ENCODE measurements around the gene RAB3B. TPM values are rescaled to one million over a fixed set of nuclear protein-coding genes. Genes with fewer than 3 reads are reported as not detected.

RAB3B gene, protein sequence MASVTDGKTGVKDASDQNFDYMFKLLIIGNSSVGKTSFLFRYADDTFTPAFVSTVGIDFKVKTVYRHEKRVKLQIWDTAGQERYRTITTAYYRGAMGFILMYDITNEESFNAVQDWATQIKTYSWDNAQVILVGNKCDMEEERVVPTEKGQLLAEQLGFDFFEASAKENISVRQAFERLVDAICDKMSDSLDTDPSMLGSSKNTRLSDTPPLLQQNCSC
- total RNA-seq = 0.06 and 0.15 TPM in 2 replicates

DNA sequence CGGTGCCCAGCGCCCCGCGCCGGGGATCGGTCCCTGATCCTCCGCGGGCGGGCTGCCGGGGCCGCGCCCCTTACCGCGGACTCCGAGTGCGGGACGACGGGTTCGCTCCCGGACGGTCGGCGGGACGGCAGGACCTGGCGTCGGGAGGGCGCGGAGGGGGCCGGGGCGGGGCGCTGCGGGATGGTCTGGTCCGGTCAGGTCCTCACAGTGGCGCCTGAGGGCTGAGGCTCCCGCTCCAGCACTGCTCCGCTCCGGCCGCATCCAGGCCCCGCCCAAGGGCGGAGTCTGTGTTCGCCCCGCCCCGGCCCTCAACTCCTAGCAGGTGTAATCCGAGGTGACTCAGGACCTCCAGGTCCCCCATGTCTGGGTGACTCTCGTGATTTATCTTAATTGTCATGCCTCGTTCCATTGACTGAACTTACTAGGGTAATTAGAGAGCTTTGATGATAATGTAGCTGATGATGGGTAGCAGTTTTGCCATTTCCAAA is at the start of gene RAB3B:
Gene RAB3B (minus strand): TSS at position 223 of the 488 bp plus-strand sequence. CDS start 13,583 bp downstream, outside the sequence.

DNA sequence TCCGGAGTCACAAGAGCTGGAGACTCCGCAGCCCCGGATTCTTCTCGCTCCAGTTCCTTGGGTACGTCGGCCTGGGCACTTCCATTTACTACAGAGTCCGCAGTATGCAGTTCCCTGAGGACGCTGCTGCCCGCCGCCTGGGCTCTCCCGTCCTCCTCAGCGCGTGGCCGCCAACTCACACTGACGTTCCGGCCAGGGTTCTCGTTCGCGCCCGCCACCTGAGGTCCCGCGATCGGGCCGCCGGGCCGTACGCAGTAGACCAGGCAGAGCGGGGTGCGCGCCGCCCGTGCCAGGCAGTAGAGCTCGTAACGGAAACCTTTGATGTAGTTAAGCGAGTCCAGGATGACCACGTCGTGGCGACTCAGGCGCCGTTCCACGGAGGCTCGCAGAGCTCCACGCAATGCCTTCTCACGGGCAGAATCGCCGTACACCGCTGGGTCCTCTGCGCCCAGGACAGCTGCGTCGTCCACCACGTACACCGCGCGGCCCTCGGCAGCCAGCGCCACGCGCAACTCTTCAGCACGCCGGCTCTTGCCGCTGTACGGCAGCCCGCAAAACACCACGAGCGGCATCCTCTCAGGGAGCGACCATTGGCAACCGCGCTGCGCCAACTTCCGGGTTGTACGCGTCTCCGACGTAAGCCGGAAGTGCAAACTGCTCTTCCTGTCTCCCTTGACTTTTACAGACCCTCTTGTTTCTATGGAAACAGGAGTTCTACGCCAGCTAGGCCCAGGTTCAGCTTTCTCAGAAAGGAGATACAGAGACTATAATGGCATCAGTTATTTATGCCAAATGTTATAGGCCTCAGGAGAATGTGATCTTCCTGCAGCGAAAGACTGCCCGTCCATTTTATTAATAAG is 42.9 kb upstream of the RAB3B start, which contains the start of gene KTI12:
Gene KTI12 (minus strand): TSS at position 621 of the 860 bp plus-strand sequence. CDS start 49 bp downstream, at position 572.

DNA sequence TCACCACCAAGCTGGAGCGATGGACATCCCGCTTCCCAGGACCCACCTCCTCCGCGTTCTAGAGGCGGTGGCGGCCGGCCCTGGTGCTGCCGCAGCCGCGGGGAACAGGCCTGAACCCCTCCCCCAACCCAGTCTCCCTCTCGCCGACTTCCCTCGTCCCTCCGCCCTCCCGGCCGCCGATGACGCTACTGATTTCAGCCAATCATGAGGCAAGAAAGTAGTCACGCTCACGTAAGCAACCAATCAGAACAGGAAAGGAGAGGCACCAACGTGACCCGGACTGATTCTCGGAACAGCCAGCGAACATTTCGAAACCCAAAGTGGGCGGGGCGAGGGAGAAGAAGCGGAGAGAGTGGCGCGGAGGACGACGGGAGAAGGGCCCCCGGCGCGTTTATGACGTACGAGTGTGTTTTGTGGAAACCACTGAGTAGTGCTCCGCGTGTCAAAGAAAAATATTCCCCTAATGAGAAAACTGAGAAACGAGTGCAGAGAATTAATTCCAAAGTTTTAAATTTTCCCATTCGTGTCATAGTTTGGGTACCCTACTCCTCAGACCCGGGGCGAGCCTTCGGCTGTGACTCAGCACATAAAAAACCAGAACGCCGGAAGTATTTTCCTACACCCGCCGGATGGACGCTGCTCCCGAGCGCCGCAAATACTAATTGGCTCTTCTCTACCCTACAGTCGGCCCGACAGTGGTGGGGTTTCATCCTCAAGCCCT is 111.7 kb downstream of the RAB3B start, which contains the start of gene NRDC:
Gene NRDC (minus strand): TSS at position 112 of the 721 bp plus-strand sequence. CDS start 112 bp downstream, outside the sequence.

Other genes with a start within 250 kb of the RAB3B start
- 50.2 and 59.9 TPM in 2 replicates for gene NRDC, start 112.0 kb downstream of the RAB3B start, total RNA-seq
- 9.9 and 10.4 TPM in 2 replicates for gene KTI12, start 43.1 kb upstream of the RAB3B start, total RNA-seq
- 36.4 and 40.4 TPM in 2 replicates for gene TXNDC12, start 64.5 kb upstream of the RAB3B start, total RNA-seq
- 40.4 and 45.4 TPM in 2 replicates for gene BTF3L4, start 65.6 kb upstream of the RAB3B start, total RNA-seq
- 15.4 and 17.7 TPM in 2 replicates for gene ZFYVE9, start 151.4 kb upstream of the RAB3B start, total RNA-seq